Measurements from ENCODE around the gene MAML2.

GRCh38 chr11:95937358-95937757, 405.6 kb downstream of the MAML2 start:
- TF ChIP-seq CTCF (IDR thresholded peaks at IDR 0.05; ENCODE audit: borderline replicate concordance, extremely low read depth, low read length, poor library complexity, severe bottlenecking) (no peak), EZH2 (IDR thresholded peaks at IDR 0.05; ENCODE audit: borderline replicate concordance, low read depth, low read length, severe bottlenecking) (no peak)

Data from DND-41 (cell line).